Esophagus squamous epithelium (tissue), 4 donors: Measurements from ENCODE around the gene GNAI1.

Experiments used
- POLR2A ChIP-seq, 4 donors: fragments of 450-650 bp; IDR thresholded peaks; one replicate each; pipeline ENCODE4 v1.6.1; 2017; ENCODE audit warnings: antibody characterized with exemption in 4 of 4, mild to moderate bottlenecking in 4 of 4, moderate library complexity in 3 of 4
- TF ChIP-seq, protein P1 (sequence below), 6 experiments: fragments of 450-650 bp in 4 of 6; fragments of 200-600 bp in 2 of 6; sonication (generic) in 2 of 6; IDR thresholded peaks; one replicate each; pipeline ENCODE4 v1.5.1; 2016 to 2019; ENCODE audit warnings: antibody characterized with exemption in 6 of 6, mild to moderate bottlenecking in 4 of 6, moderate library complexity in 4 of 6

DNA sequence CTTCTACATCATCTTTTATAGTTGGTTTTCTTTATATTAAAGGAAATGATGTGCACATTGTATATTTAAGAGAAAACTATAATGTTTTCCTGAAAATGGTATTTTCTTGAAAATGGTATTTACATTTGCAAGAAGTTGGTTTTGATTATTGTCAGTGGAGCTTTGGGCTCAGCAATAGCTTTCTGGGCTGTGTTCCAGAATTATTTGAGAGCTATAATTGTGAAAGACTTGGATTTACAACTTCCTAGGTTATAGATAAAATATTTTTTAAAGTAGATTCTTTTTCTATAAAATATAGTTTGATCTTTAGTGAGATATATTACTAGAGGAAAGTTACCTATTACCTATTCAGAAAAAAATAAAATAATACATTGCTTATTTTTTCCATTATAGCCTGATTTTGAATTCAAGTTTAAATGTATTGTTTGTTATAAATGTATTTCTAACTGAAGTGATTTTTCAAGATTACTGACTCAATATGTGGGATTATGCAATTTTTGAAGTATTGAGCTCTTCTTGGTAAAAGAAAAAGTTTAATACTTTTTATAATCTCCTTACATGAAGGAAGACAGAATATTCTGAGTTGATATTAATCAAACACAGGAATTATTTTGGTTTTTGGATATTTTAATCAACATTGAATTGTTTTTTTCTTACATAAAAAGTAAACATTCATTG, 20.2 kb downstream of the GNAI1 start:
- TF ChIP-seq, protein P1, sequence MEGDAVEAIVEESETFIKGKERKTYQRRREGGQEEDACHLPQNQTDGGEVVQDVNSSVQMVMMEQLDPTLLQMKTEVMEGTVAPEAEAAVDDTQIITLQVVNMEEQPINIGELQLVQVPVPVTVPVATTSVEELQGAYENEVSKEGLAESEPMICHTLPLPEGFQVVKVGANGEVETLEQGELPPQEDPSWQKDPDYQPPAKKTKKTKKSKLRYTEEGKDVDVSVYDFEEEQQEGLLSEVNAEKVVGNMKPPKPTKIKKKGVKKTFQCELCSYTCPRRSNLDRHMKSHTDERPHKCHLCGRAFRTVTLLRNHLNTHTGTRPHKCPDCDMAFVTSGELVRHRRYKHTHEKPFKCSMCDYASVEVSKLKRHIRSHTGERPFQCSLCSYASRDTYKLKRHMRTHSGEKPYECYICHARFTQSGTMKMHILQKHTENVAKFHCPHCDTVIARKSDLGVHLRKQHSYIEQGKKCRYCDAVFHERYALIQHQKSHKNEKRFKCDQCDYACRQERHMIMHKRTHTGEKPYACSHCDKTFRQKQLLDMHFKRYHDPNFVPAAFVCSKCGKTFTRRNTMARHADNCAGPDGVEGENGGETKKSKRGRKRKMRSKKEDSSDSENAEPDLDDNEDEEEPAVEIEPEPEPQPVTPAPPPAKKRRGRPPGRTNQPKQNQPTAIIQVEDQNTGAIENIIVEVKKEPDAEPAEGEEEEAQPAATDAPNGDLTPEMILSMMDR (IDR thresholded peaks at IDR 0.05), result no peak
- no peak for TF ChIP-seq POLR2A (IDR thresholded peaks at IDR 0.05)
